ENCODE measurements around the gene ARMC9. TPM values are rescaled to one million over a fixed set of nuclear protein-coding genes. Genes with fewer than 3 reads are reported as not detected.
A peak's percentile ranks its signal among the peaks of the same experiment; 100 is the strongest.

ARMC9 gene
- total and polyA plus RNA-seq, 7 donors, result 2.4 to 95.3 (median 24.3) TPM

DNA sequence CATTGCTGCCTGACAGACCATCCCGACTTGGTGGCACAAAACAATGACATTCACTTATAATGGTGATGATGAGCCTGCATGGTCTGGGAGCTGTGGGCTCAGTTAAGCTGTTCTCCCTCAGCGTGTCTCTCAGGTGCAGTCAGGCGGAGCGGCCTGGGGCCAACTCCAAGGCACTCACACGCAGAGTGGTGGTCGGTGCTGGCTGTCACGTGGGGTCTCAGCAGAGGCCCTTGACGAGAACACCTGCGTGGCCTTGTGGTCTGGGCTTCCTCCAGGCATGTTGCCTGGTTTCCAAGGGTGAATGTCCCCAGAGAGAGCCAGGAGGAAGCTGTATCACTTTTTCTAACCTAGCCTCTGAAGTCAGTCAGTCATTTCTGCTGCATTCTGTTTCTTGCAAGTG, 29.8 kb downstream of the ARMC9 start:
- 69 to 92% methylated on average over 9 of the region's 9 CpGs for WGBS, 2 donors
- Histone ChIP-seq H3K4me3 (no peak overlapping the region), H3K9me3 (no peaks in the 10 kb centered on the region), H3K27ac (peak overlapping the region; percentile 69 to 89 (median 82)), H3K4me1 (peaks cover 0 to 57% (median 43%) of the 10 kb centered on the region in 4 donors), H3K36me3 (no peaks in the 10 kb centered on the region), H3K27me3 (no peaks in the 10 kb centered on the region)
- TF ChIP-seq POLR2A (IDR thresholded peaks at IDR 0.05), result no peak
- no peak for TF ChIP-seq EP300 (IDR thresholded peaks at IDR 0.05)
- TF ChIP-seq POLR2AphosphoS5 (IDR thresholded peaks at IDR 0.05), result no peak
- TF ChIP-seq, protein P1, sequence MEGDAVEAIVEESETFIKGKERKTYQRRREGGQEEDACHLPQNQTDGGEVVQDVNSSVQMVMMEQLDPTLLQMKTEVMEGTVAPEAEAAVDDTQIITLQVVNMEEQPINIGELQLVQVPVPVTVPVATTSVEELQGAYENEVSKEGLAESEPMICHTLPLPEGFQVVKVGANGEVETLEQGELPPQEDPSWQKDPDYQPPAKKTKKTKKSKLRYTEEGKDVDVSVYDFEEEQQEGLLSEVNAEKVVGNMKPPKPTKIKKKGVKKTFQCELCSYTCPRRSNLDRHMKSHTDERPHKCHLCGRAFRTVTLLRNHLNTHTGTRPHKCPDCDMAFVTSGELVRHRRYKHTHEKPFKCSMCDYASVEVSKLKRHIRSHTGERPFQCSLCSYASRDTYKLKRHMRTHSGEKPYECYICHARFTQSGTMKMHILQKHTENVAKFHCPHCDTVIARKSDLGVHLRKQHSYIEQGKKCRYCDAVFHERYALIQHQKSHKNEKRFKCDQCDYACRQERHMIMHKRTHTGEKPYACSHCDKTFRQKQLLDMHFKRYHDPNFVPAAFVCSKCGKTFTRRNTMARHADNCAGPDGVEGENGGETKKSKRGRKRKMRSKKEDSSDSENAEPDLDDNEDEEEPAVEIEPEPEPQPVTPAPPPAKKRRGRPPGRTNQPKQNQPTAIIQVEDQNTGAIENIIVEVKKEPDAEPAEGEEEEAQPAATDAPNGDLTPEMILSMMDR (IDR thresholded peaks at IDR 0.05), result no peak
- DNase-seq, result peak; percentile 60
- intact Hi-C loops (cut with DNase I), result loop anchor here (5.0 kb wide), 1 partner anchor 224 kb away; no protein-coding TSS in a partner anchor

DNA sequence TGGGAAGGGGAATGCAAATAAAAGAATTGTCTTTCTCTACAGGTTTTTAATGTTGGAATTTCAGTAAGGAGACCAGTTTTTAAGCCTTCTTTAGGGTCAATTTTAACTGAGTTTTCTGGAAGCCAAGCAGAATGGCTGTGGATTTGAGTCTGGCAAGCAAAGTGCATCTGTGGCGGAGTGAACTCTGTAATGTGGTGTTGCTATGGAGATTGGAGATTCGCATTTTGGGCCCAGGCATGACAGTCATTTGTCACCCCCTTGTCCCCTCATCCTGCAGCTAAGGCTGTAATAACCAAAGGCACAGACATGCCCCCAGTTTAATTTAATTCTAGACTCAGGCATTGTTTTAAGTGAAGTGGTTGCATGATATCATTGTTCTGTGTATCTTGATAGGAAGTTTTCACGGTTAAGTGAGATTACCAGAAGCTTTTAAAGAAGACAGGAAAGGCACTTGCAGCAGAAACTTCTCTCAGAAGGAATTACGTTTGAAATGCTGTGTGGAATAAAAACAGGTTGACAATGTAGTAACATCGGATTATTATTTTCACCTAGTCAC, 30.6 kb downstream of the ARMC9 start:
- 62 to 66% methylated on average over 5 of the region's 5 CpGs for WGBS, 2 donors
- intact Hi-C loops (cut with DNase I), result loop anchor here (5.0 kb wide), 1 partner anchor 223 kb away; no protein-coding TSS in a partner anchor

DNA sequence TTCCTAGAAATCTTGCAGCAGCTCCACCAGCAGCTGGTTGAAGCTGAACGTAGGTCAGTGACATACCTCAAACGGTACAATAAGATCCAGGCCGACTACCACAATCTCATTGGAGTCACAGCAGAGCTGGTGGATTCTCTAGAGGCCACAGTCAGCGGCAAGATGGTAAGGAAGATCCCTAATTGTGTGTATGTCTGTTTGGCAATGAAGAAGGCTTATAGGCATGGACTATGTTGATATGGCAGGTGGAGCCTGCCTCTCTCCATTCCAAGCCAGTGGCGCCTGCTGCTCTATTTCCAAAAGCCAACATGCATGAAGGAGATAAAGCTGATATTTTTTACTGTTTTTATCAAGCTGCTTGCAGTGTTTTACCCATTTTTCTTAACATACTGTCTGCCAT, 36.8 kb downstream of the ARMC9 start:
- Histone ChIP-seq H3K4me3 (no peak overlapping the region), H3K27ac (no peak overlapping the region), H3K27me3 (no peaks in the 10 kb centered on the region), H3K4me1 (peaks cover 0 to 3% (median 2%) of the 10 kb centered on the region in 4 donors), H3K36me3 (peaks cover 9 to 40% (median 13%) of the 10 kb centered on the region in 4 donors), H3K9me3 (no peaks in the 10 kb centered on the region)
- intact Hi-C loops (cut with DNase I), result no loop called here
- 81 to 90% methylated on average over 5 of the region's 5 CpGs for WGBS, 2 donors
- TF ChIP-seq EP300 (IDR thresholded peaks at IDR 0.05) (no peak), POLR2A (IDR thresholded peaks at IDR 0.05) (no peak), POLR2AphosphoS5 (IDR thresholded peaks at IDR 0.05) (no peak)
- no peak for DNase-seq

More for the DNA sequence above, 30.6 kb downstream of the ARMC9 start:
- peaks cover 0 to 49% (median 35%) of the 10 kb centered on the region in 4 donors for H3K4me1 ChIP-seq
- H3K9me3 ChIP-seq, result no peaks in the 10 kb centered on the region
- peak; percentile 44 for DNase-seq
- TF ChIP-seq, protein P1 (IDR thresholded peaks at IDR 0.05), result no peak
- TF ChIP-seq POLR2AphosphoS5 (IDR thresholded peaks at IDR 0.05) (no peak), POLR2A (IDR thresholded peaks at IDR 0.05) (no peak), EP300 (IDR thresholded peaks at IDR 0.05) (no peak)
- H3K27ac ChIP-seq, result peak overlapping the region; percentile 69 to 89 (median 82)
- H3K27me3 ChIP-seq, result no peaks in the 10 kb centered on the region
- no peak overlapping the region for H3K4me3 ChIP-seq
- no peaks in the 10 kb centered on the region for H3K36me3 ChIP-seq

DNA sequence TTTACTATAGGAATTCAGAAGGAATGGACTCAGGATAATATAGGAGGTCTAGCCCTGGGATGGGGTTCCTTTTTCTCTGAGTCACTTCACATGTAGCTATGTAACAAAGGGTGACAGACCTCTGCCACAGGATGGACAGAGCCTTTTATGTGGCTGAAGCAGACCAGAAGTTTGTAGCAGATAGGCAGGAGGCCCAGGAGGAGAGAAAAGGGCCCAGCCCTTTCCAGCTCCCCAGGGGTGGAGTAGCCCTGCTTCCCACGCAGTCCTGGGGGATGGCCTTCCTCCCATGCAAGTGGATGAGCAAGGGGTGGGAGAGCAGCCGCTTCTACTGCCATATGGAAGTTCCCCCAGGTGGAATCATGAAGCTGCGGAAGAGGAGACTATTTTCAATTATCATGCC, 40.3 kb downstream of the ARMC9 start:
- Histone ChIP-seq H3K9me3 (no peaks in the 10 kb centered on the region), H3K36me3 (peaks cover 9 to 64% (median 18%) of the 10 kb centered on the region in 4 donors), H3K4me1 (peaks cover 0 to 6% (median 2%) of the 10 kb centered on the region in 4 donors), H3K27ac (no peak overlapping the region), H3K4me3 (no peak overlapping the region), H3K27me3 (no peaks in the 10 kb centered on the region)
- DNase-seq, result no peak
- intact Hi-C loops (cut with DNase I), result no loop called here
- TF ChIP-seq, protein P1 (IDR thresholded peaks at IDR 0.05), result no peak
- TF ChIP-seq POLR2A (IDR thresholded peaks at IDR 0.05) (no peak), POLR2AphosphoS5 (IDR thresholded peaks at IDR 0.05) (no peak), EP300 (IDR thresholded peaks at IDR 0.05) (no peak)
- 95 to 96% methylated on average over 3 of the region's 3 CpGs for WGBS, 2 donors

DNA sequence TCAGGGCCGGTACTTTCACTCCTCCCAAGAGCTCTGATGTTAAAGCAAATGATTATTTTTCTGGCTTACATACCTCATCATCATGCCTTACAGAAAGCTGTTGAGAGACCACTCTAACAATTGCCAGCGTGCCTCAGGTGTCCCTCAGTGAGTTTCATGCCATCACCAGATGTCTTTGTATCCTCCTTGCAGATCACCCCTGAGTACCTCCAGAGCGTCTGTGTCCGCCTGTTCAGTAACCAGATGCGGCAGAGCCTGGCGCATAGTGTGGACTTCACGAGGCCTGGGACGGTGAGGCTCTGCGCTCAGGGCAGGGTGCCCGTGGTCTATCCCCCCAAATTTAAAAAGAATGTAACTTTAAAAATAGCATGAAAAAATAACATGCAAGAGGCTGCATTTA, 41.3 kb downstream of the ARMC9 start:
- Histone ChIP-seq H3K27me3 (no peaks in the 10 kb centered on the region), H3K27ac (no peak overlapping the region), H3K4me1 (peaks cover 0 to 9% (median 2%) of the 10 kb centered on the region in 4 donors), H3K4me3 (no peak overlapping the region), H3K9me3 (no peaks in the 10 kb centered on the region), H3K36me3 (peaks cover 9 to 64% (median 18%) of the 10 kb centered on the region in 4 donors)
- intact Hi-C loops (cut with DNase I), result no loop called here
- TF ChIP-seq POLR2AphosphoS5 (IDR thresholded peaks at IDR 0.05) (no peak), EP300 (IDR thresholded peaks at IDR 0.05) (no peak), POLR2A (IDR thresholded peaks at IDR 0.05) (no peak)
- TF ChIP-seq, protein P1 (IDR thresholded peaks at IDR 0.05), result no peak
- WGBS, 2 donors, result 93 to 95% methylated on average over 10 of the region's 10 CpGs
- no peak for DNase-seq
